ENCODE results near the gene KDM2A. TPM values are rescaled to one million over a fixed set of nuclear protein-coding genes. Genes with fewer than 3 reads are reported as not detected.

Gene KDM2A
- total RNA-seq, 2 experiments from 2014 or later, result 74.8 to 89.7 TPM

GRCh38 chr11:67261946-67262681 is 143.1 kb downstream of the KDM2A start:
- no peak for ATAC-seq
- ChIA-PET POLR2A (interaction anchor here (0.6 to 1.9 kb wide), 3 partner anchors 21 to 55 kb away, joined by 3 to 7 read pairs (median 5); no protein-coding TSS in a partner anchor), CTCF (interaction anchor here (0.6 to 4.3 kb wide), 24 partner anchors 10 to 209 kb away, joined by 3 to 44 read pairs (median 5); partner anchors contain the start of genes ANKRD13D and SSH3)
- Mint-ChIP-seq H3K4me3 (peak overlapping the region; percentile 26), H3K36me3 (ENCODE audit: low read depth) (peaks cover 4% of the 10 kb centered on the region), H3K27me3 (no peaks in the 10 kb centered on the region), H3K4me1 (peaks cover 51% of the 10 kb centered on the region), H3K27ac (peak overlapping the region; percentile 66), H3K9me3 (ENCODE audit: low read depth) (no peaks in the 10 kb centered on the region)
- peak; percentile 7 for DNase-seq
- intact Hi-C loops (cut with DNase I, micrococcal nuclease), result loop anchor here in 1 of 2 experiments (1.0 kb wide), 2 partner anchors 55 to 120 kb away; no protein-coding TSS in a partner anchor

GRCh38 chr11:67262731-67263675 is 143.9 kb downstream of the KDM2A start:
- H3K36me3 Mint-ChIP-seq (ENCODE audit: low read depth), result peaks cover 10% of the 10 kb centered on the region
- intact Hi-C loops (cut with DNase I, micrococcal nuclease), result loop anchor here in 1 of 2 experiments (1.0 kb wide), 2 partner anchors 54 to 119 kb away; no protein-coding TSS in a partner anchor
- H3K27me3 Mint-ChIP-seq, result no peaks in the 10 kb centered on the region
- CTCF ChIA-PET, result interaction anchor here (0.6 to 4.3 kb wide), 25 partner anchors 9 to 209 kb away, joined by 3 to 44 read pairs (median 5); partner anchors contain the start of gene ANKRD13D
- peak; percentile 49 for ATAC-seq
- H3K4me3 Mint-ChIP-seq, result peak overlapping the region; percentile 10
- H3K9me3 Mint-ChIP-seq (ENCODE audit: low read depth), result no peaks in the 10 kb centered on the region
- peak; percentile 88 for DNase-seq
- H3K27ac Mint-ChIP-seq, result peak overlapping the region; percentile 66
- peaks cover 51% of the 10 kb centered on the region for H3K4me1 Mint-ChIP-seq
- POLR2A ChIA-PET, result interaction anchor here (1.5 to 1.9 kb wide), 2 partner anchors 22 to 54 kb away, joined by 5 to 7 read pairs; no protein-coding TSS in a partner anchor

GRCh38 chr11:67264260-67264659 is 145.2 kb downstream of the KDM2A start:
- Mint-ChIP-seq H3K27ac (peak overlapping the region; percentile 90), H3K36me3 (ENCODE audit: low read depth) (peaks cover 21% of the 10 kb centered on the region), H3K4me1 (peaks cover 64% of the 10 kb centered on the region), H3K27me3 (no peaks in the 10 kb centered on the region), H3K4me3 (peak overlapping the region; percentile 30), H3K9me3 (ENCODE audit: low read depth) (no peaks in the 10 kb centered on the region)
- DNase-seq (peak; percentile 27), ATAC-seq (no peak)
- CTCF ChIA-PET, result interaction anchor here (0.6 to 4.3 kb wide), 6 partner anchors 12 to 81 kb away, joined by 3 to 44 read pairs (median 5); no protein-coding TSS in a partner anchor
- intact Hi-C loops (cut with DNase I, micrococcal nuclease), result no loop called here
- POLR2A ChIA-PET, result interaction anchor here (0.6 to 1.1 kb wide), 2 partner anchors 14 to 191 kb away, joined by 3 read pairs; no protein-coding TSS in a partner anchor

GRCh38 chr11:67264877-67265632 is 146.0 kb downstream of the KDM2A start:
- peaks cover 28% of the 10 kb centered on the region for H3K36me3 Mint-ChIP-seq (ENCODE audit: low read depth)
- peak overlapping the region; percentile 72 for H3K4me3 Mint-ChIP-seq
- H3K4me1 Mint-ChIP-seq, result peaks cover 72% of the 10 kb centered on the region
- H3K27me3 Mint-ChIP-seq, result no peaks in the 10 kb centered on the region
- intact Hi-C loops (cut with DNase I, micrococcal nuclease), result loop anchor here (5.0 kb wide), 2 partner anchors 117 to 217 kb away; partner anchors contain the start of gene AIP (in 1 of the 2)
- POLR2A ChIA-PET, result interaction anchor here (1.1 kb wide), 1 partner anchor 13 kb away, joined by 3 read pairs; no protein-coding TSS in a partner anchor
- H3K9me3 Mint-ChIP-seq (ENCODE audit: low read depth), result no peaks in the 10 kb centered on the region
- CTCF ChIA-PET, result interaction anchor here (0.6 to 4.3 kb wide), 7 partner anchors 8 to 174 kb away, joined by 3 to 44 read pairs (median 4); no protein-coding TSS in a partner anchor
- peak; percentile 56 for DNase-seq
- ATAC-seq, result peak; percentile 17
- peak overlapping the region; percentile 90 for H3K27ac Mint-ChIP-seq

- peak overlapping the region; percentile 72 for H3K4me3 Mint-ChIP-seq
- H3K27ac Mint-ChIP-seq, result peak overlapping the region; percentile 90
- H3K9me3 Mint-ChIP-seq (ENCODE audit: low read depth), result no peaks in the 10 kb centered on the region
- no peaks in the 10 kb centered on the region for H3K27me3 Mint-ChIP-seq
- POLR2A ChIA-PET, result interaction anchor here (1.7 kb wide), 1 partner anchor 51 kb away, joined by 8 read pairs; no protein-coding TSS in a partner anchor
- intact Hi-C loops (cut with DNase I, micrococcal nuclease), result loop anchor here (1.0 to 5.0 kb wide), 6 partner anchors 26 to 242 kb away; partner anchors contain the start of genes AIP (in 1 of the 2) and CDK2AP2 (in 1 of the 2)
- DNase-seq (peak; percentile 87), ATAC-seq (peak; percentile 18)
- CTCF ChIA-PET, result interaction anchor here (1.2 kb wide), 1 partner anchor 51 kb away, joined by 7 read pairs; no protein-coding TSS in a partner anchor
- H3K36me3 Mint-ChIP-seq (ENCODE audit: low read depth), result peaks cover 36% of the 10 kb centered on the region
- peaks cover 78% of the 10 kb centered on the region for H3K4me1 Mint-ChIP-seq
Measured at GRCh38 chr11:67265633-67266448, 146.8 kb downstream of the KDM2A start.

GRCh38 chr11:67266449-67267187 is 147.6 kb downstream of the KDM2A start, which contains the start of gene GRK2:
TSS of gene GRK2 (plus strand) at chr11:67266473. CDS start at chr11:67266700, 227 bp downstream.
- ATAC-seq, result peak; percentile 14
- H3K36me3 Mint-ChIP-seq (ENCODE audit: low read depth), result peaks cover 41% of the 10 kb centered on the region
- peak within 1 kb of the TSS; percentile 98 for H3K4me3 Mint-ChIP-seq
- DNase-seq, result peak; percentile 73
- peaks cover 81% of the 10 kb centered on the region for H3K4me1 Mint-ChIP-seq
- no peaks in the 10 kb centered on the region for H3K9me3 Mint-ChIP-seq (ENCODE audit: low read depth)
- peak within 1 kb of the TSS; percentile 99 for H3K27ac Mint-ChIP-seq
- POLR2A ChIA-PET, result interaction anchor here (0.7 to 2.0 kb wide), 4 partner anchors 22 to 88 kb away, joined by 3 to 8 read pairs (median 4); partner anchors contain the start of gene ANKRD13D
- CTCF ChIA-PET, result interaction anchor here (0.7 to 3.1 kb wide), 6 partner anchors 11 to 51 kb away, joined by 3 to 15 read pairs (median 5); partner anchors contain the start of gene ANKRD13D
- H3K27me3 Mint-ChIP-seq, result no peaks in the 10 kb centered on the region
- intact Hi-C loops (cut with DNase I, micrococcal nuclease), result loop anchor here (1.0 to 5.0 kb wide), 6 partner anchors 26 to 242 kb away; partner anchors contain the start of genes AIP (in 1 of the 2) and CDK2AP2 (in 1 of the 2)

- ATAC-seq, result no peak
- H3K9me3 Mint-ChIP-seq (ENCODE audit: low read depth), result no peaks in the 10 kb centered on the region
- DNase-seq, result peak; percentile 39
Measured at GRCh38 chr11:67267188-67268080, 148.4 kb downstream of the KDM2A start.

More at GRCh38 chr11:67267188-67268080, 148.4 kb downstream of the KDM2A start:
- POLR2A ChIA-PET, result interaction anchor here (0.5 to 2.0 kb wide), 8 partner anchors 10 to 134 kb away, joined by 3 to 8 read pairs (median 4); partner anchors contain the start of genes ANKRD13D and PPP1CA
- CTCF ChIA-PET, result interaction anchor here (0.7 to 3.1 kb wide), 11 partner anchors 11 to 142 kb away, joined by 3 to 15 read pairs (median 5); partner anchors contain the start of genes ANKRD13D and POLD4
- Mint-ChIP-seq H3K36me3 (ENCODE audit: low read depth) (peaks cover 48% of the 10 kb centered on the region), H3K27me3 (no peaks in the 10 kb centered on the region), H3K27ac (peak overlapping the region; percentile 99), H3K4me1 (peaks cover 81% of the 10 kb centered on the region), H3K4me3 (peak overlapping the region; percentile 98)
- intact Hi-C loops (cut with DNase I, micrococcal nuclease), result loop anchor here (1.0 to 5.0 kb wide), 6 partner anchors 10 to 215 kb away; partner anchors contain the start of genes AIP (in 1 of the 2) and POLD4 (in 1 of the 2)
